ENCODE measurements around the gene PIAS4. TPM values are rescaled to one million over a fixed set of nuclear protein-coding genes. Genes with fewer than 3 reads are reported as not detected.

PIAS4 gene
- total RNA-seq, 2 experiments from 2014 or later: 22.5 to 24.4 TPM

GRCh38 chr19:4062419-4063368, 55.2 kb downstream of the PIAS4 start:
- ChIA-PET POLR2A (no interaction called here), CTCF (interaction anchor here (1.5 kb wide), 1 partner anchor 77 kb away, joined by 6 read pairs; no protein-coding TSS in a partner anchor)
- Mint-ChIP-seq H3K36me3 (peaks cover 5% of the 10 kb centered on the region), H3K4me1 (ENCODE audit: low read depth) (peaks cover 44% of the 10 kb centered on the region), H3K9me3 (no peaks in the 10 kb centered on the region), H3K4me3 (peak overlapping the region; percentile 82), H3K27me3 (no peaks in the 10 kb centered on the region), H3K27ac (peak overlapping the region; percentile 60)
- no peak for DNase-seq
- intact Hi-C loops (cut with micrococcal nuclease): loop anchor here (10.0 kb wide), 1 partner anchor 488 kb away; the partner anchor contains the start of gene HMG20B

GRCh38 chr19:4063369-4064148, 56.0 kb downstream of the PIAS4 start:
- H3K4me3 Mint-ChIP-seq: peak overlapping the region; percentile 82
- POLR2A ChIA-PET: no interaction called here
- intact Hi-C loops (cut with micrococcal nuclease): loop anchor here (10.0 kb wide), 1 partner anchor 489 kb away; the partner anchor contains the start of gene HMG20B

GRCh38 chr19:4064149-4064495, 56.6 kb downstream of the PIAS4 start:
- ChIA-PET CTCF (interaction anchor here (1.2 kb wide), 1 partner anchor 76 kb away, joined by 4 read pairs; no protein-coding TSS in a partner anchor), POLR2A (interaction anchor here (1.1 kb wide), 1 partner anchor 57 kb away, joined by 3 read pairs; the partner anchor contains the start of gene PIAS4)
- no peak for DNase-seq
- intact Hi-C loops (cut with micrococcal nuclease): loop anchor here (10.0 kb wide), 1 partner anchor 489 kb away; the partner anchor contains the start of gene HMG20B
- H3K9me3 Mint-ChIP-seq: no peaks in the 10 kb centered on the region
- peaks cover 45% of the 10 kb centered on the region for H3K4me1 Mint-ChIP-seq (ENCODE audit: low read depth)
- peak overlapping the region; percentile 83 for H3K27ac Mint-ChIP-seq
- H3K27me3 Mint-ChIP-seq: no peaks in the 10 kb centered on the region
- peaks cover 5% of the 10 kb centered on the region for H3K36me3 Mint-ChIP-seq
- peak overlapping the region; percentile 82 for H3K4me3 Mint-ChIP-seq

More at GRCh38 chr19:4063369-4064148, 56.0 kb downstream of the PIAS4 start:
- DNase-seq: no peak
- Mint-ChIP-seq H3K9me3 (no peaks in the 10 kb centered on the region), H3K4me1 (ENCODE audit: low read depth) (peaks cover 44% of the 10 kb centered on the region), H3K27ac (peak overlapping the region; percentile 83), H3K27me3 (no peaks in the 10 kb centered on the region), H3K36me3 (peaks cover 5% of the 10 kb centered on the region)
- CTCF ChIA-PET: interaction anchor here (1.2 kb wide), 1 partner anchor 76 kb away, joined by 4 read pairs; no protein-coding TSS in a partner anchor

- ChIA-PET POLR2A (interaction anchor here (1.1 kb wide), 1 partner anchor 57 kb away, joined by 3 read pairs; the partner anchor contains the start of gene PIAS4), CTCF (interaction anchor here (1.2 kb wide), 1 partner anchor 75 kb away, joined by 4 read pairs; no protein-coding TSS in a partner anchor)
- H3K4me1 Mint-ChIP-seq (ENCODE audit: low read depth): peaks cover 44% of the 10 kb centered on the region
- H3K27ac Mint-ChIP-seq: peak overlapping the region; percentile 51
- peak overlapping the region; percentile 82 for H3K4me3 Mint-ChIP-seq
- peak; percentile 53 for DNase-seq
- H3K27me3 Mint-ChIP-seq: no peaks in the 10 kb centered on the region
- intact Hi-C loops (cut with micrococcal nuclease): loop anchor here (5.0 to 10.0 kb wide), 3 partner anchors 302 to 490 kb away; partner anchors contain the start of genes APBA3, CHAF1A, HMG20B and MRPL54
- H3K36me3 Mint-ChIP-seq: peaks cover 5% of the 10 kb centered on the region
- no peaks in the 10 kb centered on the region for H3K9me3 Mint-ChIP-seq
Observed at GRCh38 chr19:4064496-4065260, 57.1 kb downstream of the PIAS4 start.

GRCh38 chr19:4065430-4066175, 58.1 kb downstream of the PIAS4 start:
- POLR2A ChIA-PET: interaction anchor here (1.3 kb wide), 1 partner anchor 80 kb away, joined by 4 read pairs; the partner anchor contains the start of gene EEF2

GRCh38 chr19:4066176-4066606, 58.7 kb downstream of the PIAS4 start:
- Mint-ChIP-seq H3K27ac (no peak overlapping the region), H3K4me1 (ENCODE audit: low read depth) (peaks cover 40% of the 10 kb centered on the region), H3K27me3 (no peaks in the 10 kb centered on the region), H3K4me3 (peak overlapping the region; percentile 57), H3K36me3 (peaks cover 5% of the 10 kb centered on the region), H3K9me3 (no peaks in the 10 kb centered on the region)
- ChIA-PET CTCF (interaction anchor here (1.4 kb wide), 1 partner anchor 81 kb away, joined by 3 read pairs; the partner anchor contains the start of gene EEF2), POLR2A (interaction anchor here (1.3 kb wide), 1 partner anchor 80 kb away, joined by 4 read pairs; the partner anchor contains the start of gene EEF2)
- intact Hi-C loops (cut with micrococcal nuclease): loop anchor here (1.0 to 10.0 kb wide), 5 partner anchors 59 to 491 kb away; partner anchors contain the start of genes APBA3, CHAF1A, HMG20B and MRPL54
- DNase-seq: no peak

More at GRCh38 chr19:4065430-4066175, 58.1 kb downstream of the PIAS4 start:
- Mint-ChIP-seq H3K9me3 (no peaks in the 10 kb centered on the region), H3K4me3 (peak overlapping the region; percentile 57), H3K27ac (no peak overlapping the region), H3K36me3 (peaks cover 5% of the 10 kb centered on the region), H3K4me1 (ENCODE audit: low read depth) (peaks cover 41% of the 10 kb centered on the region), H3K27me3 (no peaks in the 10 kb centered on the region)
- peak; percentile 97 for DNase-seq
- CTCF ChIA-PET: interaction anchor here (1.4 kb wide), 1 partner anchor 80 kb away, joined by 3 read pairs; the partner anchor contains the start of gene EEF2
- intact Hi-C loops (cut with micrococcal nuclease): loop anchor here (1.0 to 10.0 kb wide), 5 partner anchors 58 to 491 kb away; partner anchors contain the start of genes APBA3, CHAF1A, HMG20B and MRPL54

- peak within 1 kb of the TSS; percentile 73 for H3K4me3 Mint-ChIP-seq
- POLR2A ChIA-PET: interaction anchor here (1.3 kb wide), 1 partner anchor 81 kb away, joined by 4 read pairs; the partner anchor contains the start of gene EEF2
- DNase-seq: peak; percentile 83
- H3K36me3 Mint-ChIP-seq: peaks cover 5% of the 10 kb centered on the region
- H3K27ac Mint-ChIP-seq: peak within 1 kb of the TSS; percentile 81
- no peaks in the 10 kb centered on the region for H3K27me3 Mint-ChIP-seq
- CTCF ChIA-PET: interaction anchor here (1.4 kb wide), 1 partner anchor 81 kb away, joined by 3 read pairs; the partner anchor contains the start of gene EEF2
- H3K4me1 Mint-ChIP-seq (ENCODE audit: low read depth): peaks cover 37% of the 10 kb centered on the region
- intact Hi-C loops (cut with micrococcal nuclease): loop anchor here (1.0 to 10.0 kb wide), 5 partner anchors 60 to 492 kb away; partner anchors contain the start of genes APBA3, CHAF1A, HMG20B and MRPL54
- no peaks in the 10 kb centered on the region for H3K9me3 Mint-ChIP-seq
Observed at GRCh38 chr19:4066682-4067395, 59.3 kb downstream of the PIAS4 start, which contains the start of gene ZBTB7A. Gene ZBTB7A, minus strand, starts transcription at chr19:4066899. Its CDS starts 11,667 bp downstream, at chr19:4055232.

GRCh38 chr19:4067396-4068046, 60.0 kb downstream of the PIAS4 start:
- Mint-ChIP-seq H3K4me3 (peak overlapping the region; percentile 71), H3K36me3 (peaks cover 5% of the 10 kb centered on the region), H3K9me3 (no peaks in the 10 kb centered on the region), H3K27me3 (no peaks in the 10 kb centered on the region), H3K27ac (peak overlapping the region; percentile 69), H3K4me1 (ENCODE audit: low read depth) (peaks cover 31% of the 10 kb centered on the region)
- intact Hi-C loops (cut with micrococcal nuclease): loop anchor here (2.0 to 10.0 kb wide), 5 partner anchors 37 to 493 kb away; partner anchors contain the start of genes APBA3, CHAF1A, HMG20B and MRPL54
- POLR2A ChIA-PET: no interaction called here
- no peak for DNase-seq
- CTCF ChIA-PET: no interaction called here

Data from activated CD4-positive, alpha-beta memory T cell treated with anti-CD3 and anti-CD28 coated beads for 36 hours (primary cell).